LNCAP (cell line): ENCODE data around the gene BNIP5.

Source experiments
- TF ChIP-seq, protein P1 (sequence below): fragments of 450-650 bp; IDR thresholded peaks from 2 replicates; pipeline ENCODE4 v1.5.1; 2017; ENCODE audit warnings: mild to moderate bottlenecking

The BNIP5 gene

GRCh38 chr6:36353411-36353915 lies 16.8 kb upstream of the BNIP5 start:
- TF ChIP-seq, protein P1, sequence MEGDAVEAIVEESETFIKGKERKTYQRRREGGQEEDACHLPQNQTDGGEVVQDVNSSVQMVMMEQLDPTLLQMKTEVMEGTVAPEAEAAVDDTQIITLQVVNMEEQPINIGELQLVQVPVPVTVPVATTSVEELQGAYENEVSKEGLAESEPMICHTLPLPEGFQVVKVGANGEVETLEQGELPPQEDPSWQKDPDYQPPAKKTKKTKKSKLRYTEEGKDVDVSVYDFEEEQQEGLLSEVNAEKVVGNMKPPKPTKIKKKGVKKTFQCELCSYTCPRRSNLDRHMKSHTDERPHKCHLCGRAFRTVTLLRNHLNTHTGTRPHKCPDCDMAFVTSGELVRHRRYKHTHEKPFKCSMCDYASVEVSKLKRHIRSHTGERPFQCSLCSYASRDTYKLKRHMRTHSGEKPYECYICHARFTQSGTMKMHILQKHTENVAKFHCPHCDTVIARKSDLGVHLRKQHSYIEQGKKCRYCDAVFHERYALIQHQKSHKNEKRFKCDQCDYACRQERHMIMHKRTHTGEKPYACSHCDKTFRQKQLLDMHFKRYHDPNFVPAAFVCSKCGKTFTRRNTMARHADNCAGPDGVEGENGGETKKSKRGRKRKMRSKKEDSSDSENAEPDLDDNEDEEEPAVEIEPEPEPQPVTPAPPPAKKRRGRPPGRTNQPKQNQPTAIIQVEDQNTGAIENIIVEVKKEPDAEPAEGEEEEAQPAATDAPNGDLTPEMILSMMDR: no peak

GRCh38 chr6:36352477-36353157 lies 15.9 kb upstream of the BNIP5 start:
- TF ChIP-seq, protein P1: no peak

- TF ChIP-seq, protein P1: no peak
These were observed 14.2 kb upstream of the BNIP5 start for GRCh38 chr6:36350681-36351571.

GRCh38 chr6:36350082-36350481 lies 13.4 kb upstream of the BNIP5 start:
- TF ChIP-seq, protein P1: no peak

GRCh38 chr6:36349240-36349639 lies 12.6 kb upstream of the BNIP5 start:
- TF ChIP-seq, protein P1: no peak

DNA sequence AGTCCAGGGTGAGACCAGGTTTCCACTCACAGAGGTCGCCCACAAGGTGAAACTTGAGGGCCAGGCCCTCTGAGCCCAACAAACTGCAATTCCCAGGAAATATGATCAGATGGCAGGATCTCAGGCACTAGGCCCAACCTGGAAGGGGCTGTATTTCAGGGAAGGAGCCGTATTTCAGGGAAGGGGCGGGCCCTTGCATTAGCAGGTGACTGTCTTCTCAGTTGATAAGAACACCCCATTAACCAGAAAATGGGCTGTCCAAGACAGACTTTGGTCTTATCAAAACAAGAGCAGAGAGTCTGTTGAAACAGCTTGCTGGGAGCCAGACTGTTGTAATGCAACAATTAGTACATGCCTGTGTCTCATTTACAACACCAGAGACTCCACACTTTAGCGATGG lies 10.9 kb upstream of the BNIP5 start:
- TF ChIP-seq, protein P1: no peak

GRCh38 chr6:36346486-36347273 lies 10.0 kb upstream of the BNIP5 start:
- TF ChIP-seq, protein P1: no peak
